ENCODE measurements around the gene BICDL2.

The BICDL2 gene

DNA sequence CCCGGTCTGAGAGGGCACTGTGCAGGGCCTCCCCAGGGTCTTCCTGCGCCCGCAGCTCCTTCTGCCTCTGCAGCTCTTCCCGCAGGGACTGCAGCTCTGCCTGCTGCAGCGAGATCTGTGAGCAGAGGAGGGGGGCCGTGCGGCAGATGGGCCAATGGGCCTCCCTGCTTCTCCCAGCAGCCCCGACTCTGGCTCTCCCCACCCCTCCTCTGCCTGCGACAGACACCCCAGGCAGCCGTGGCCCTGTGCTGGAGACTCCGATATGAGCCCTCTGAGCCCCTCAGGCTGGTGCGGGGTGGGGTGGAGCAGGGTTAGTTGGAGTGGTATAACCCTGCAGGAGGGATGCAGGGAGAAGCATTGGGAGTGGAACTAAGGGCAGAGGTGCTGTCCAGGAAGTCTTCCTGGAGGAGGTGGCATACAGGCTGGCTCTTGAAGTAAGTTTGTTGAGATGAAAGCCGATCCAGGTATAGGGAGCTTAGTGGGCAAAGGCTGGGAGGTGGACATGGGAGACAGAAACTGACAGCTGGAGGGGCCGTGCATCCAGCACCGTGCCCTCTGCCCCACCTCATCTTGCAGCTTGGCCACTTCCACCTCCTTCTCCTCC is 7.9 kb downstream of the BICDL2 start:
- DNase-seq, result no peak
- TF ChIP-seq GATA1 (IDR thresholded peaks at IDR 0.05; ENCODE audit: low read depth, low read length), result no peak
- no peak for TF ChIP-seq POLR2A (IDR thresholded peaks at IDR 0.05; ENCODE audit: low read length)

DNA sequence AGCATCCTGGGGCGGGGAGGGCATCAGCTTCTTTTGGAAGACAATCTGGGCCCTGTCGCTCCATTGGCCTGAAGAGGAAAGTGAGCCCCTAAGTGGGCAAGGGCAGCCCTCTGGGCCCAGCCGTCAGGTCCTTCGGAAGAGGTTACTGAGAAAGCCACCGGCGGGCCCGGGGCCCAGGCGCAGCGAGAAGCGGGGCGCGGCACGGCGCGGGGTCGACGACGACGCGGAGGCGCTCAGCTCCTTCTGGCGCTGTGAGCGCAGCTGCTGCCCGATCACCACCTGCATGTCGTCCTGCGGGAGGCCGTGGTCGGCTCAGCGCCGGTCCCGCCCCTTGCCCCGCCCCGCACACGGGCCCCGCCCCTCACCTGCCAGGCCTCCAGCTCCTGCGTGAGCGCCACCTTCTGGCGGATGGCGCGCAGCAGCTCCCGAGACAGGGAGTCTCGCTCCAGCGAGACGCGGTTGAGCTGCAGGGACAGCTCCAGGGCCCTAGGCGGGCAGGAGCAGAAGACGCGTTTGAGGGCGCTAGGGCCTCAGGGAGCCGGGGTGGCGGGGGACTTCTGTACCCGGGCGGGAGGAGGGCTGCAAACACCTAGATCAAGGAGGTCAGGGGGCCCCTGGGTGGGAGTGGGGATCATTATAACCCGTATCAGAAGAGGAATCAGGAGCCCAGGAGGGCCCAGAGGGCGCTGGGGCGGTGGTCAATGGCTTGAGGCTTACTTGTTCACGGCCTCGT is 8.6 kb downstream of the BICDL2 start:
- DNase-seq, result peak; percentile 86 to 92
- TF ChIP-seq GATA1 (IDR thresholded peaks at IDR 0.05; ENCODE audit: low read depth, low read length) (no peak), POLR2A (IDR thresholded peaks at IDR 0.05; ENCODE audit: low read length) (no peak)

DNA sequence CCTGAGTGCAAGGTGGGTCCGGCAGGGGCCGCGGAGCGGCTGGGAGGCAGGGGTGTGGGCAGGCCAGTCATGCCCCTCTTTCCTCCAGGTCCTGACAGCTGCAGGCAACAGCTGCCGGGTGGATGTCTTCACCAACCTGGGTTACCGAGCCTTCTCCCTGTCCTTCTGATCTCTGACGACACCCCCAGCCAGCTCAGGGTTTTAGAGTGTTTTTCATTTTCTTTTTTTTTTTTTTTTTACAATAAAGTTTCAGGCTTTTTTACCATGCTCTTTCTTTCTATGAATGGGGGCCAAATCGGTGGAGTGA is 9.3 kb downstream of the BICDL2 start:
- DNase-seq, result no peak
- TF ChIP-seq GATA1 (IDR thresholded peaks at IDR 0.05; ENCODE audit: low read depth, low read length) (no peak), POLR2A (IDR thresholded peaks at IDR 0.05; ENCODE audit: low read length) (no peak)

DNA sequence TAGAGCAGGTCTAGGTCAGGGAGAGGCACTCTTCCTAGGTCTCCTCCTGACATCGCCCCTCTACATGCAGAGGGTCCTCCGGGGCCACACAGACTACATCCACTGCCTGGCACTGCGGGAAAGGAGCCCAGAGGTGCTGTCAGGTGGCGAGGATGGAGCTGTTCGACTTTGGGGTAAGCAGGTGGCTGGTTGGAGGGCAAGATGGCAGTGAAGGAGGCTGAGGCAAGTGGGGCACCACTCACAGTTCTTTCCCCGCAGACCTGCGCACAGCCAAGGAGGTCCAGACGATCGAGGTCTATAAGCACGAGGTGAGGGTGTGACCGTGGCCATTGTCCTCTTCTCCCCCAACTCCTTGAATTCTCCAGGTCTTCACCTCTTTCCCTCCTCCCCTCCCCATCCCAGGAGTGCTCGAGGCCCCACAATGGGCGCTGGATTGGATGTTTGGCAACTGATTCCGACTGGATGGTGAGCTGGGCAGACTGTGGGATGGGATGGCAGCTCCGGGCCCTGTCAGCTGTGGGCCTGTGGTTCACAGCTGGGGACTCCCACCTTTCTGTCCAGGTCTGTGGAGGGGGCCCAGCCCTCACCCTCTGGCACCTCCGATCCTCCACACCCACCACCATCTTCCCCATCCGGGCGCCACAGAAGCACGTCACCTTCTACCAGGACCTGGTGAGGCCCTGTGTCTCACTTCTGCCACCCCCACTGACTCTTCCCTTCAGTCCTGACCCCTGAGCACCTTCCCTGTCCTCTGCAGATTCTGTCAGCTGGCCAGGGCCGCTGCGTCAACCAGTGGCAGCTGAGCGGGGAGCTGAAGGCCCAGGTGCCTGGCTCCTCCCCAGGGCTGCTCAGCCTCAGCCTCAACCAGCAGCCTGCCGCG is 9.9 kb downstream of the BICDL2 start:
- TF ChIP-seq POLR2A (IDR thresholded peaks at IDR 0.05; ENCODE audit: low read length) (no peak), GATA1 (IDR thresholded peaks at IDR 0.05; ENCODE audit: low read depth, low read length) (no peak)

DNA sequence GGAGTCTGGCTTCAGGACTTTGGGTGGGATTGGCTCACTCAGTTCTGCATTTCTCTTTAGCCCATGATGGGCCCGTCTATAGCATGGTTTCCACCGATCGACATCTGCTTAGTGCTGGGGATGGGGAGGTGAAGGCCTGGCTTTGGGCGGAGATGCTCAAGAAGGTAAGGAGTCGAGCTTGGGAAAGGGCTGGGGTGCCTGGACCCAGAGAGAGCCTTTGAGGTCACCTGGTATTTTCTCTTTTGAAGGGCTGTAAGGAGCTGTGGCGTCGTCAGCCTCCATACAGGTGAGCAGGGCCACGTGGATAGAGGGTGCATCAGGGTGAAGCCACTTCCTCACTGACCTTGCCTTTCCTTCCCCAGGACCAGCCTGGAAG is 10.8 kb downstream of the BICDL2 start:
- DNase-seq, result no peak
- TF ChIP-seq POLR2A (IDR thresholded peaks at IDR 0.05; ENCODE audit: low read length), result no peak
- no peak for TF ChIP-seq GATA1 (IDR thresholded peaks at IDR 0.05; ENCODE audit: low read depth, low read length)

More for the DNA sequence above, 9.9 kb downstream of the BICDL2 start:
- DNase-seq, result no peak

DNA sequence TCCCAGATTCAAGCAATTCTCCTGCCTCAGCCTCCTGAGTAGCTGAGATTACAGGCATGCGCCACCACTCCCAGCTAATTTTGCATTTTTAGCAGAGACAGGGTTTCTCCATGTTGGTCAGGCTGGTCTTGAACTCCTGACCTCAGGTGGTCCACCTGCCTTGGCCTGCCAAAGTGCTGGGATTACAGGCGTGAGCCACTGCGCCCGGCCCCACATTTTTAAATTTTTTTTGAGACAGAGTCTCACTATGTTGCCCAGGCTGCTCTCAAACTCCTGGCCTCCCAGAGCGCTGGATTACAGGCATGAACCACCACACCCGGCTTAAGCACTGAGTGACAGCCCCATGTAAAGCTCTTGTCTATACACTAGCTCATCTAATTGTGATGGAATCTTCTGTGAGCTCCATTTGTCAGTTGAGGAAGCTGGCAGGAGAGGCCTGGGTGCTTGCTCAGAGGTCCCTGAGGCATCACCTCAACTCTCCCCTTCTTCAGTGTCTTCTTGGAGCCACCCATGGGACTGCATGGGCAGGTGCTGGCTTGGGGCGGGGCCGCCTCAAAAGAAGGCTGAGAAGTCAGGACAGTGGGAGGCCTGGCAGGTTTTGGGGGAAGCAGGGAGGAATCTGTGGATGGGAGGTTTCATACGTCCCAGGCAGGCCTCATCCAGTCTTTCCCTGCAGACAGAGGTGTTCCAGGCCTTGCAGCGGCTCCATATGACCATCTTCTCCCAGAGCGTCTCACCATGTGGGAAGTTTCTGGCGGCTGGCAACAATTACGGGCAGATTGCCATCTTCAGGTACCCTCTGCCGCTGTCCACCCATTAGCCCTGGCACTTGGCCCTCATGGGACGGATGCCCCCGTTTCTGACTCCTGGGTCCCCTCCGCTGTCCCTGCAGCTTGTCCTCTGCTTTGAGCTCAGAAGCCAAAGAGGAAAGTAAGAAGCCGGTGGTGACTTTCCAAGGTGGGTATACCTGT is 11.4 kb downstream of the BICDL2 start:
- TF ChIP-seq POLR2A (IDR thresholded peaks at IDR 0.05; ENCODE audit: low read length) (no peak), GATA1 (IDR thresholded peaks at IDR 0.05; ENCODE audit: low read depth, low read length) (no peak)
- DNase-seq, result no peak

DNA sequence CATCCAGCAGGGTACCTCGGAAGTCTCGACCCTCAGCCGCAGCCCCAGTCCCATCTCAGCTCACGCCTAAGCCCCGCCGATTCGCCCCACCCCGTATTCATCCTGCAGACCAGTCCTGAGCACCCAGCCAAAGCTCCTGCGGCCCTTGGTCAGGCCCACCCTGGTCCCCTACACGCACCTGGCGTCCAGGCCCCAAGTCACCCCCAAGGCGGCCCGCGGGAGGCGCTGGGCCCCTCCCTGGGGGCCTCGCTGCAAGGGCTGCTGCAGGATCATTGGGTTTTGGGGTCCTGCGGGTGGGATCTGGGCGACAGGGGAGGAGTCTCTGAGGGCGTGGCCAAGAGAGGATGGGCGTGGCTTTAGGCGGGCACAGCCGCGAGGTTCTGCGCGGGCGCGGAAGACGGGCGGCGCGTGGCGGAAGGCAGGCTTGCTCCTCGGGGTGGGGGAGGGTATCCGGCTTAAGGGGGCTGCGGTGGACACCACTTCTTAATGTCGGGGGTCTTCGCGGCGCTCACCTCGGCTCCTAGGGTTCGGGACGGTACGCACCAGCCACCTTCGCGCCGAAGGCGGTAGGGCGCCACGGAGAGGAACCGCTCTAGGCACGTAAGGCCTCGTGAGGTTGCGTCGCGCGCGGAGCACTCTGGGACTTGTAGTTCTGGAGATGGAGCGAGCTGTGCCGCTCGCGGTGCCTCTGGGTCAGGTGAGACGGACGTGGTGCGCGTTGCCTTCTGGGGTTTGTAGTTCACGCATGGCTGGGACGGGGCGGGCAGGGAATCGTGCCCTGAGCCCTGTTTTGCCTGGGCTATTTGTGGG is 12.9 kb downstream of the BICDL2 start, which contains the start of the genes HCFC1R1 and THOC6:
HCFC1R1 (minus strand) TSS at position 274 of the 810 bp plus-strand sequence; CDS start at position 273, 1 bp downstream.
THOC6 (plus strand) TSS at position 367 of the 810 bp plus-strand sequence; CDS start at position 659, 292 bp downstream.
- peak; percentile 98 to 99 for DNase-seq
- no peak for TF ChIP-seq GATA1 (IDR thresholded peaks at IDR 0.05; ENCODE audit: low read depth, low read length)
- peak; percentile 94 for TF ChIP-seq POLR2A (IDR thresholded peaks at IDR 0.05; ENCODE audit: low read length)

DNA sequence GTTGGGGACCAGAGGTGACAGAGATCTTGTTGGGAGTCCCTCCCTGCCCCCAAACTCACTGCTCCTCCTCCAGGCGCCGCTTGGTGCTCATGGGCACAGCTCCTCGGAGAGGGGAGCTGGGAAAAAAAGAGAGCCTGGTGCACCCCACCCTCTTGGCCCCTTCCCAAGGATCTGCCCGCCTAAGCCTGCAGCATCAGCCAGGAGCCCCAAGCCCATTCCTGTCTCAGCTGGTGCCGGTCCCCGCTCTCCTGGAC is 13.4 kb downstream of the BICDL2 start:
- no peak for TF ChIP-seq POLR2A (IDR thresholded peaks at IDR 0.05; ENCODE audit: low read length)
- TF ChIP-seq GATA1 (IDR thresholded peaks at IDR 0.05; ENCODE audit: low read depth, low read length), result no peak
- DNase-seq, result peak; percentile 59 to 67

DNA sequence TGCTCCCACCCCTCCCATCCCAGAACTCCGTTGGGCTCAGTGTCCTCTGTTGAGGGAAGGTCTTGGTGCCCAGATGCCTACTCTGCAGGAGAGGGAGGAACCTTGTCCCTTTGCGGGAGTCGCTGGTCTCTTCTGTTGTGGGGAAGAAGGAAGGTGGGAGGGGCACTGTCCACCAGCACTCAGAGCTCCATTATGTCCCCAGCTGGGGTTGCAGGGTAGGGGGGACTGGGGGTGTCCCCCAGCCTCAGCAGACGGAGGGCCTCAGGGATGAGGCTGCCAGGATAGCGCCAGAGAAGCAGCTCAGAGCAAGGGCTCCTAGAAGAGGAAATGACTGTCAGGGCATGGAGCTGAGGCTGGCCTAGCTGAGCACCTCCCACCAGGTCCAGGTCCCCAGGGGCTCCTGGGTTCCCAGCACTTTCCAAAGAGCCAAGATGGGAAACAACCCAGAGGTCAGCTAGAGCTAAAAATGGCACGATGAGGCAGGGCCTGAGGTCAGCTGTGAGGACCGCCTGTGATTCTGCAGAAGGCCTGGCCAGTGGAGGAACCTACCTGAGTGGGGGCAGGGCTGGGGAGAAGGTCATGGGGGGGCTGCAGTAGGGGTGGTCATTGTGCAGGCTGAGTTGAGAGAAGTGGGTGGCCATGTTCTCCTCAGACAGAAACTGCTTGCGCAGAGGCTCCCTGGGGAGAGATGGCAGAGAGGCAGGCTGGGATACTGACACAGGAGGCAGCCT is 13.9 kb downstream of the BICDL2 start:
- TF ChIP-seq POLR2A (IDR thresholded peaks at IDR 0.05; ENCODE audit: low read length) (no peak), GATA1 (IDR thresholded peaks at IDR 0.05; ENCODE audit: low read depth, low read length) (no peak)
- DNase-seq, result peak in 1 of 2 experiments; percentile 46

DNA sequence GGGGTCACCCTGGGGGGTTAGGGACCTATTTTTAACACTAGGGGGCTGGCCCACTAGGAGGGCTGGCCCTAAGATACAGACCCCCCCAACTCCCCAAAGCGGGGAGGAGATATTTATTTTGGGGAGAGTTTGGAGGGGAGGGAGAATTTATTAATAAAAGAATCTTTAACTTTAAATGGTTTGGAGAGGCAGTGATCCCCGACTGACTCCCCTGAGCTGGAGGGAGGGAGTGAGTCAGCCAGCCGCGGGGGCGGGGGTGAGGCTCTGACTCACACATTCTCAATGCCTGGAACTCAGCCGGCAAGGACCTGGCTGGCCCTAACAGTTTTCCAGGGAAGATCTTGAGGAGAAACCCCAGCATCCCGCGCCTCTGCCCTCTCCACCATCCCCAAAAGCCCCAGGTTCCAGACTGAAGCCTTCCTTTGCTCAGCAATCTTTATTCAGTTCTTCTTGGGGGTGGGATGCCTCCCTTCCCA is 14.5 kb downstream of the BICDL2 start:
- TF ChIP-seq POLR2A (IDR thresholded peaks at IDR 0.05; ENCODE audit: low read length) (no peak), GATA1 (IDR thresholded peaks at IDR 0.05; ENCODE audit: low read depth, low read length) (no peak)
- DNase-seq, result peak; percentile 75 to 91

DNA sequence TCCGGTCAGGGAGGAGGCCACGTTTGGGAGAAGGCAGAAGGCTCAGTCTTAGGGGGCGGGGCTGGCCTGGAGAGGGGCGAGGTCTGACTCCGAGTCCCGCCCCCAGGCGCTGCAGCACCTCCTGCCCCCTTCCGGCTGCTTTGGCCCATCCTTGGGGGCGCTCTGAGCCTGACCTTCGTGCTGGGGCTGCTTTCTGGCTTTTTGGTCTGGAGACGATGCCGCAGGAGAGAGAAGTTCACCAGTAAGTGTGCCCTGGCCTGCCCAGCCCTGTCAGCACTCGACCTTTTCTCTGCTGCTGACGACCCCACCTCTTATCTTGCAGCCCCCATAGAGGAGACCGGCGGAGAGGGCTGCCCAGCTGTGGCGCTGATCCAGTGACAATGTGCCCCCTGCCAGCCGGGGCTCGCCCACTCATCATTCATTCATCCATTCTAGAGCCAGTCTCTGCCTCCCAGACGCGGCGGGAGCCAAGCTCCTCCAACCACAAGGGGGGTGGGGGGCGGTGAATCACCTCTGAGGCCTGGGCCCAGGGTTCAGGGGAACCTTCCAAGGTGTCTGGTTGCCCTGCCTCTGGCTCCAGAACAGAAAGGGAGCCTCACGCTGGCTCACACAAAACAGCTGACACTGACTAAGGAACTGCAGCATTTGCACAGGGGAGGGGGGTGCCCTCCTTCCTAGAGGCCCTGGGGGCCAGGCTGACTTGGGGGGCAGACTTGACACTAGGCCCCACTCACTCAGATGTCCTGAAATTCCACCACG is 15.1 kb downstream of the BICDL2 start:
- no peak for TF ChIP-seq GATA1 (IDR thresholded peaks at IDR 0.05; ENCODE audit: low read depth, low read length)
- no peak for TF ChIP-seq POLR2A (IDR thresholded peaks at IDR 0.05; ENCODE audit: low read length)
- DNase-seq, result peak; percentile 83 to 87
